Measurements from ENCODE around the gene PIK3AP1. TPM values are rescaled to one million over a fixed set of nuclear protein-coding genes. Genes with fewer than 3 reads are reported as not detected.

PIK3AP1 gene
- total and polyA plus RNA-seq, 2 of the 4 experiments (the other 2 are of a cell fraction) = under 0.01 to 0.14 TPM

GRCh38 chr10:96651998-96652431 lies 68.3 kb downstream of the PIK3AP1 start:
- DNase-seq (no peak), ATAC-seq (ENCODE audit: low read depth) (no peak)
- no peak overlapping the region for H2AK9ac ChIP-seq (replicated peaks; ENCODE audit: low read depth, low read length, poor library complexity)
- POLR2A ChIA-PET (ENCODE audit: unreplicated experiment) = no interaction called here
- H3K23ac ChIP-seq (ENCODE audit: low read depth, low read length) = no peak overlapping the region
- H2BK120ac ChIP-seq (ENCODE audit: low read depth, low read length) = no peak overlapping the region
- in situ Hi-C loops (cut with MboI; ENCODE audit: low sequenced_read_pairs) = no loop called here
- H3K27me3 ChIP-seq (ENCODE audit: control insufficient read depth, insufficient read depth, low read length) = peaks cover 20% of the 10 kb centered on the region
- no peak overlapping the region for H3K4me2 ChIP-seq (ENCODE audit: low read depth, low read length)
- dilution Hi-C loops (cut with HindIII; ENCODE audit: low sequenced_read_pairs, unreplicated experiment) = no loop called here
- no peak overlapping the region for H4K5ac ChIP-seq (ENCODE audit: low read depth, low read length)
- H3K9me1 ChIP-seq (ENCODE audit: insufficient read depth, low read length) = no peaks in the 10 kb centered on the region
- H4K91ac ChIP-seq (ENCODE audit: insufficient read depth, low read depth, low read length) = no peak overlapping the region
- no peaks in the 10 kb centered on the region for H4K20me1 ChIP-seq (ENCODE audit: insufficient read depth, low read length)
- intact Hi-C loops (cut with micrococcal nuclease) = no loop called here
- H3K14ac ChIP-seq (replicated peaks; ENCODE audit: low read depth, low read length) = no peak overlapping the region
- no peak overlapping the region for H2BK5ac ChIP-seq (ENCODE audit: low read depth, low read length, poor library complexity, severe bottlenecking)
- no peak overlapping the region for H3K27ac ChIP-seq (ENCODE audit: insufficient read depth, low read length)
- CTCF ChIA-PET = interaction anchor here (1.5 kb wide), 1 partner anchor 18 kb away, joined by 4 read pairs; no protein-coding TSS in a partner anchor
- no CpG with 5 or more reads among the region's 8 CpGs for WGBS, 2 experiments (ENCODE audit: extremely low coverage in 2 of 2, insufficient read length in 1 of 2)
- H3K36me3 ChIP-seq (ENCODE audit: control insufficient read depth, insufficient read depth, low read length) = no peaks in the 10 kb centered on the region
- no TSS peak for BruUV-seq (replicated peaks)
- H3K4ac ChIP-seq (ENCODE audit: low read depth, low read length) = no peak overlapping the region
- H4K8ac ChIP-seq (ENCODE audit: low read depth in 2 of 2, low read length in 2 of 2) = no peak overlapping the region
- H3K79me1 ChIP-seq (ENCODE audit: low read depth in 1 of 2, low read length in 2 of 2) = no peaks in the 10 kb centered on the region
- H3K9me3 ChIP-seq (ENCODE audit: control insufficient read depth, insufficient read depth, low read length) = no peaks in the 10 kb centered on the region
- H2BK20ac ChIP-seq (ENCODE audit: low read depth, low read length) = no peak overlapping the region
- no peak overlapping the region for H3K18ac ChIP-seq (ENCODE audit: low read depth, low read length)
- no peak for TF ChIP-seq ELK1 (IDR thresholded peaks at IDR 0.05; ENCODE audit: borderline replicate concordance, low read depth, low read length)
- no peak for TF ChIP-seq FOS (IDR thresholded peaks at IDR 0.05; ENCODE audit: low read depth, low read length)
- no peak for TF ChIP-seq CEBPB (IDR thresholded peaks at IDR 0.05; ENCODE audit: low read depth, low read length)
- no peak for TF ChIP-seq MAFK (IDR thresholded peaks at IDR 0.05; ENCODE audit: low read depth, low read length)
- TF ChIP-seq CTCF (conservative IDR thresholded peaks at IDR 0.05; ENCODE audit: low read depth, low read length) = no peak
- TF ChIP-seq RCOR1 (IDR thresholded peaks at IDR 0.05; ENCODE audit: insufficient replicate concordance, low read length) = no peak
- TF ChIP-seq RAD21 (IDR thresholded peaks at IDR 0.05; ENCODE audit: low read length) = no peak
- no peak for TF ChIP-seq BHLHE40 (IDR thresholded peaks at IDR 0.05; ENCODE audit: low read depth, low read length)
- TF ChIP-seq CHD1 (IDR thresholded peaks at IDR 0.05; ENCODE audit: low read depth, low read length) = no peak
- TF ChIP-seq POLR2A (IDR thresholded peaks at IDR 0.05; ENCODE audit: low read depth, low read length) = no peak
- TF ChIP-seq RFX5 (IDR thresholded peaks at IDR 0.05; ENCODE audit: low read depth, low read length) = no peak
- no peak for TF ChIP-seq SMC3 (IDR thresholded peaks at IDR 0.05; ENCODE audit: low read depth, low read length)
- no peak for TF ChIP-seq MAZ (IDR thresholded peaks at IDR 0.05; ENCODE audit: borderline replicate concordance, low read depth, low read length)
- TF ChIP-seq NFE2L2 (IDR thresholded peaks at IDR 0.05; ENCODE audit: low read depth, low read length) = no peak
- TF ChIP-seq USF2 (IDR thresholded peaks at IDR 0.05; ENCODE audit: low read depth, low read length) = no peak
- TF ChIP-seq MXI1 (IDR thresholded peaks at IDR 0.05; ENCODE audit: borderline replicate concordance, low read depth, low read length) = no peak
- no peak overlapping the region for H3K56ac ChIP-seq (ENCODE audit: extremely low read depth, insufficient read depth, low read length)
- H2AK5ac ChIP-seq (ENCODE audit: low read depth, low read length) = no peak overlapping the region
- no peak overlapping the region for H3K9ac ChIP-seq (ENCODE audit: low read depth, low read length)
- H3K4me1 ChIP-seq (ENCODE audit: control insufficient read depth, insufficient read depth, low read length) = no peaks in the 10 kb centered on the region
- no peak overlapping the region for H3K4me3 ChIP-seq (ENCODE audit: insufficient read depth, low read depth, low read length)
- H2AFZ ChIP-seq (replicated peaks; ENCODE audit: low read length, poor library complexity) = no peak overlapping the region
- no peak overlapping the region for H2BK15ac ChIP-seq (ENCODE audit: low read depth, low read length)
